ENCODE data around the gene ANKRD52.
"Not testable (repeated sequence)": the region's sequence is repeated elsewhere in the genome, so short reads cannot be mapped to it uniquely, and the experiment has no call there.

The ANKRD52 gene

GRCh38 chr12:56271031-56271430 is 12.8 kb upstream of the ANKRD52 start:
- DNase-seq = no peak

GRCh38 chr12:56267443-56268071 is 9.4 kb upstream of the ANKRD52 start:
- DNase-seq = no peak

- peak; percentile 95 for DNase-seq
Measured at GRCh38 chr12:56266693-56267442, 8.7 kb upstream of the ANKRD52 start, which contains the start of gene COQ10A. COQ10A (plus strand) TSS chr12:56266942; CDS start chr12:56267119, 177 bp downstream.

- DNase-seq = not testable (repeated sequence)
Measured at GRCh38 chr12:56266068-56266692, 8.0 kb upstream of the ANKRD52 start.

- DNase-seq = not testable (repeated sequence)
Measured at GRCh38 chr12:56262955-56263354, 4.8 kb upstream of the ANKRD52 start.

- no peak for DNase-seq
Measured at GRCh38 chr12:56261503-56262232, 3.5 kb upstream of the ANKRD52 start.

- DNase-seq = no peak
Measured at GRCh38 chr12:56260921-56261320, 2.7 kb upstream of the ANKRD52 start.

- no peak for DNase-seq
Measured at GRCh38 chr12:56260380-56260779, 2.2 kb upstream of the ANKRD52 start.

GRCh38 chr12:56258820-56259183 is 618 bp upstream of the ANKRD52 start:
- no peak for DNase-seq

- DNase-seq = no peak
Measured at GRCh38 chr12:56257491-56258067, 605 bp downstream of the ANKRD52 start.

GRCh38 chr12:56257071-56257470 is 1.1 kb downstream of the ANKRD52 start:
- no peak for DNase-seq

GRCh38 chr12:56256326-56256960 is 1.7 kb downstream of the ANKRD52 start:
- DNase-seq = no peak

GRCh38 chr12:56255671-56256070 is 2.5 kb downstream of the ANKRD52 start:
- DNase-seq = no peak

GRCh38 chr12:56253091-56253490 is 5.1 kb downstream of the ANKRD52 start:
- no peak for DNase-seq

- DNase-seq = no peak
Measured at GRCh38 chr12:56252649-56253048, 5.5 kb downstream of the ANKRD52 start.

GRCh38 chr12:56248711-56249110 is 9.5 kb downstream of the ANKRD52 start:
- DNase-seq = no peak

GRCh38 chr12:56247923-56248322 is 10.3 kb downstream of the ANKRD52 start:
- DNase-seq = no peak

- no peak for DNase-seq
Measured at GRCh38 chr12:56244494-56244893, 13.7 kb downstream of the ANKRD52 start.

- no peak for DNase-seq
Measured at GRCh38 chr12:56243731-56244181, 14.4 kb downstream of the ANKRD52 start.

- DNase-seq = no peak
Measured at GRCh38 chr12:56242986-56243385, 15.2 kb downstream of the ANKRD52 start.

GRCh38 chr12:56241424-56242303 is 16.5 kb downstream of the ANKRD52 start:
- DNase-seq = no peak

Data from activated effector memory CD4-positive, alpha-beta T cell treated with anti-CD3 and anti-CD28 coated beads, Interleukin-2, amount 50 U/mL, for 16 hours (primary cell).